8988T (cell line): ENCODE data around the gene ATXN10.

ENCODE experiments used
- DNase-seq: peaks from one replicate; pipeline ENCODE4 v3.0.0; 2011

The ATXN10 gene

DNA sequence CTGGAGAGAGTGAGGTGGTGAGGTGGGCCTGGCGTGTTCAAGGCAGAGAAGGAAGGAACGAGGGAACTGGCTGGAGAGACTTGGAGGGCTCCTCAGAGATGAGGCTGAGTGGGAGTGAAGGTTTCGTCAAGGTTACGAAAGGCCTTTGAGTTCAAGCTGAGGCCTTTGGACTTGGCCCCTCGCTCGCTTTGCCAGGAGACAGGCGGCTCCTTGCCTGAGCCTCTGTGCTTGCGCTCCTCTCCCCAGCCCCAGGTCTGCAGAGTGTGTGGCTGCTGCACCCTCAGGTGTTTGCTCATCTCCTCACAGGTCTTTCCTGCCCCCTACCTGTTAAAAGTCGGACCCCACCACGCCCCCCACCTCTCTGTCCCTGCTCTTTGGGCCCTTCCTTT is 91.6 kb downstream of the ATXN10 start:
- no peak for DNase-seq

- no peak for DNase-seq
Observed at GRCh38 chr22:45768490-45768889, 96.9 kb downstream of the ATXN10 start.

DNA sequence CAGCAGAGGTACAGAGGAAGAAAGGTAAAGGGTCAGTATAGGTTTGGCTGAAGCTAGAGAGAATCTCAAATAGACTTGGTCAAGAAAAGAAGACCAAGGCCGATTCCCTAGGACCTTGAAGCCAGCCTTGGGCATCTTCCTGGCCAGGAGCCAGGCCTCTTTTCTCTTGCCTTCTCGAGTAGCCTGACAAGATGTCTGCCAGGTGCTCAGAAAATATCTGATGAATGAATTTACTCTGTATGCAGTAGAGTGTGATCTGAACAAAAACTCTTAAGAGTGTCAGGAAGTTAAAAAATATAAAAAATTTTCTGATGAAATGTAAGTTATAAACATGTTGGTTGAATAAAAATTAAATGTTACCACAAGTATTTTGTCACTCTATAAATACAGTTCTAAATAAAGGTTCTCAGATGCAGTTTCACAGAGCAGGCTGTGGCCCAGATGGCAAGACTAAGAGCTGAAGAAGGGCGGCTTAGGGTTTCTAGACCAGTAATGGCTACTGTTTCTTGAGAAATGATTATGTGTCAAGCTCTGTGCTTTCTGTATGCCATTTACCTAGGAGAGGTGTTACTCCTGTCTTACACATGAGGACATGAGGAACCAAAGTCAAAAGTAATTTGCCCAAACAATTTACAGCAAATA is 98.1 kb downstream of the ATXN10 start:
- DNase-seq = no peak

DNA sequence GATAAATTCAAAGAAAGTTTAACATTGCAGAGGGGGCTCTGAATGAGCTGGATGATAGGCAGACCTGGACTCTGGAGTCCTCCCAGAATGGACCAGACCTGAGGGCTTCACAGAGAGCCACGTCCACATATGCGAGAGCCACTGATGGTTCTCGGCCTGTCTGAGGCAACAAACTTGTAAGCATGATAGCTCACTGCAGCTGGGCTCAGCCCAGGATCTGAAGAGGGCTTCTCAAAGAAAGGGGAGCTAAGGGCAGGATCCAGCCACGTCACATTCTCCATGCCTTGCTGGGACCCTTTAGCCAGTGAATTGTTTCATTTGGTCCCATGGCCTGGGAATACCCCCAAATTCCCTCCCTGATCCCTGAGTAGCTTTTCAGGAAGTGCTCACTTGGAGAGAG is 98.9 kb downstream of the ATXN10 start:
- no peak for DNase-seq

DNA sequence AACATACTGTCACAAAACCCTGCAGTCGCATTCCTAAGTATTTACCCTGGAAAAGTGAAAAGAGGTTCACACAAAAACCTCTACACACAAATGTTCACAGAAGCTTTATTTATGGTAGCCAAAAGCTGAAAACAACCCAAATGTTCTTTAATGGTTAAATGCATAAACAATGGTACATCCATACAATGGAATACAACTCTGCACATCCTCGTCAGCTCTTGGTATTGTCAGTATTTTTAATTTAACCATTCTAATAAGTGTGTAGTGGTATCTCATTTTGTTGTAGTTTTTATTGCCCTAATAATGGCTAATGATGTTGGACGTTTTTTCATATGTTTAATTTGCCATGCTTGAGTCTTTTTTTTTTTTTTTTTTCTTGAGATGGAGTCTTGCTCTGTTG is 99.4 kb downstream of the ATXN10 start:
- DNase-seq = no peak

DNA sequence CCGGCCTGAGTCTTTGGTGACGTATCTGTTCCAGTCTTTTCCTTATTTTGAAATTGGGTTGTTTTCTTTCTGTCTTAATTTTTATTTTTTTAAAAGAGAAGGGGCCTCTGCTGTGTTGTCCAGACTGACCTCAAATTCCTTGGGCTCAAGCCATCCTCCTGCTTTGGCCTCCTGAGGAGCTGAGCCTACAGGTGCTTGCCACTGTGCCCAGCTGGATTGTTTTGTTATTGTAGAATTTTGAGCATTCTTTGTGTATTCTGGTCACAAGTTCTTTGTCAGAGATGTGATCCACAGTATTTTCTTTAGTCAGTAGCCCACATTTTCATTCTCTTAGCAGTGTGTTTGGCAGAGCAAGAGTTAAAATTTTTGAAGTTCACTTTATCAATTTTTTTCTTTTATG is 100.1 kb downstream of the ATXN10 start:
- no peak for DNase-seq

- no peak for DNase-seq
Observed at GRCh38 chr22:45772743-45773142, 101.1 kb downstream of the ATXN10 start.

DNA sequence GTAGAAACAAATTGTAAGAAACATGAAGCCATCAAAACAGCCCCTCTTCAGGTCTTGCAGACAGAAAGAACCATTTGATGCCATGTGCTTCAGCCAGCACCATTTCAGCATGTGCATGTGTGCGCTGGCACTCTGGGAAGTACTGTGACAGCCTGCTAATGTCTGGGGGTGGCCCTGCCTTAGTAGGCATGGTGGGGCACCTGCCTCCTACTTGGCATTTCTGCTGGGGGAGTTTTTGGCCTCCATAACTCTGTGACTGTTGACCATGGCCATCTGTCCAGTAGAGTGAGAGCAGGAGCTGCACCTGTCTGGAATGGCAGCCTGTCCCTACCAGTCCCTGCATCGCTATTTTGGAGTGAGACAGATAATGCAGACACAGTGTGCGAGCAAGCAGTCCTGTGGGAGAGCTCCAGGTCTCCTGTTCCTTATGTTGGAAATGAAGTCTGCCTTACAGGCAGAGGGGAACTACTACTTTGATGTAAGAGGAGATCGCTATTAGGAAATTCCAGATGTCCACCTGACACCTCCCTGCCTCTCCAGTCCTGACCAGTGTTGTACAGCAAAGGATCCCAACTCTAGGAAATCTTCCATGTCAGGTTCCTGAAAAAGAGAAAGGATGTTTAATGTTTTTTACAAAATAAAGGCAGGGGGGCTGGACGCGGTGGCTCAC is 102.5 kb downstream of the ATXN10 start:
- no peak for DNase-seq

- DNase-seq = no peak
Observed at GRCh38 chr22:45775062-45775461, 103.4 kb downstream of the ATXN10 start.

GRCh38 chr22:45775569-45776312 is 104.1 kb downstream of the ATXN10 start:
- DNase-seq = no peak

DNA sequence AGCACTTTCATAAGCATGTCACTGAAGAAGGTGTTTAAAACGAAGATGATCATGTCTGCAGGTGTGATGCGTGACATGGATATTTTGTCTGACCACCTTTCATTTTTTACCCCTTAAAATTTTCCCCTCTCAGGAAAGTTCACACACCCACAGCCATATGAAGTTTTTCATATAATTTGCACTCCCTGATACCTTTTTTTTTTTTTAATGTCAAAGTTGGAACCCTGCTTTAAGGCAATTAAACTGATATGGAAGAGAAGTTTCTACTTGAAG is 104.6 kb downstream of the ATXN10 start:
- no peak for DNase-seq

- no peak for DNase-seq
Observed at GRCh38 chr22:45777046-45777851, 105.6 kb downstream of the ATXN10 start.

GRCh38 chr22:45777852-45778375 is 106.3 kb downstream of the ATXN10 start:
- DNase-seq = no peak

GRCh38 chr22:45781459-45781858 is 109.8 kb downstream of the ATXN10 start:
- DNase-seq = no peak

- no peak for DNase-seq
Observed at GRCh38 chr22:45781966-45782365, 110.3 kb downstream of the ATXN10 start.

GRCh38 chr22:45783021-45783420 is 111.4 kb downstream of the ATXN10 start:
- DNase-seq = no peak

DNA sequence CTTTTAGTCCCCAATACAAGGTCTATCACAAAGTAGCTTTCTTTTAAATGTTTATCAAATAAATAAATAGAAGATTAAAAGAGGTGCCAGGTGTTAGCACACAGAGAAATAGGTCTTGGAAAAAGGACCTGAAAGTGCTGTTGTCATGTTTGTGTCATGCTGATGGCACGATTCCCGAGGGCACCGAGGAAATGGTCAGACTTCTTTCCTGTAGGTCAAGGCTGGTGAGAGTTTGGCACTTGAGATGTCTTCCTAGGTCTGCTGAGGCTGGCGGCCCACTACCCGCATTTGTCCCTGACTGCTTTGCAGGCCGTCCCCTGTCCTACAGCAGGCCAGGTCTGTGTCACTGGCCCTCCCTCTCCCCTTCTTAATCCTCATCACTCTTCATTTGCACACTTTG is 112.1 kb downstream of the ATXN10 start:
- no peak for DNase-seq

GRCh38 chr22:45784357-45785277 is 113.0 kb downstream of the ATXN10 start:
- DNase-seq = no peak

GRCh38 chr22:45785458-45785857 is 113.8 kb downstream of the ATXN10 start:
- DNase-seq = no peak

DNA sequence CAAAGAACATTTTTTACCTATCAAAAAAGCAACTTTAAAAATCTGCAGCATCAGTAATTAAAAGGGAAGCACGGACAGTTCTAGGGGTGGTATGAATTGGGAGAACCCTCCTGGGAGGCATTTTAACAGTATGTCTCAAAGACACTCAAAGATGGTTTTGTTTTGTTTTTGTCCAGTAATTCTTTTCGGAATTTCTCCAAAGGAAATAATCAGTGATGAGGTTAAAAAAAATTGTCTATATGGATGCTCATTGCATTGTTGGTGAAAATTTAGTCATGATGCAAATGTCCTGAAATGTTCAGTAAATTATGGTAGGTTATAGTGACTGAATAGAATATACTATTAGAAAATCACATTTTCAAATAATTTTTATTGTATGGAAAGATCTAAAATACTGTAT is 115.1 kb downstream of the ATXN10 start:
- no peak for DNase-seq

GRCh38 chr22:45787759-45788158 is 116.1 kb downstream of the ATXN10 start:
- no peak for DNase-seq

GRCh38 chr22:45788522-45788921 is 116.9 kb downstream of the ATXN10 start:
- DNase-seq = no peak
